NCI-H2196 (cell line): ENCODE results near the gene YPEL3.
A peak's percentile ranks its signal among the peaks of the same experiment; 100 is the strongest.
"Not testable (repeated sequence)": the region's sequence is repeated elsewhere in the genome, so short reads cannot be mapped to it uniquely, and the experiment has no call there.

Experiments
- DNase-seq: peaks from one replicate; lab custom pipeline; 2025; ENCODE audit not compliant: unreplicated experiment; lab: John Stamatoyannopoulos, UW

YPEL3 gene

GRCh38 chr16:30096105-30096861, at the start of gene YPEL3:
Gene YPEL3, minus strand, starts transcription at chr16:30096213. Its CDS starts 731 bp downstream, at chr16:30095482.
- DNase-seq, result peak; percentile 88

- DNase-seq, result no peak
Observed at GRCh38 chr16:30145657-30146056, 49.6 kb upstream of the YPEL3 start.

- DNase-seq, result no peak
Observed at GRCh38 chr16:30144917-30145316, 48.9 kb upstream of the YPEL3 start.

- DNase-seq, result no peak
Observed at GRCh38 chr16:30144017-30144416, 48.0 kb upstream of the YPEL3 start.

- no peak for DNase-seq
Observed at GRCh38 chr16:30143347-30143702, 47.3 kb upstream of the YPEL3 start.

GRCh38 chr16:30142672-30143346, 46.8 kb upstream of the YPEL3 start:
- DNase-seq, result no peak

GRCh38 chr16:30141750-30142149, 45.7 kb upstream of the YPEL3 start:
- no peak for DNase-seq

- DNase-seq, result no peak
Observed at GRCh38 chr16:30139583-30140481, 43.8 kb upstream of the YPEL3 start.

- no peak for DNase-seq
Observed at GRCh38 chr16:30137897-30138296, 41.9 kb upstream of the YPEL3 start.

GRCh38 chr16:30136971-30137605, 41.1 kb upstream of the YPEL3 start:
- DNase-seq, result no peak

GRCh38 chr16:30132591-30132990, 36.6 kb upstream of the YPEL3 start:
- DNase-seq, result no peak

- peak; percentile 93 for DNase-seq
Observed at GRCh38 chr16:30131869-30132475, 36.0 kb upstream of the YPEL3 start.

- DNase-seq, result no peak
Observed at GRCh38 chr16:30127993-30128392, 32.0 kb upstream of the YPEL3 start.

GRCh38 chr16:30125690-30126089, 29.7 kb upstream of the YPEL3 start:
- DNase-seq, result not testable (repeated sequence)

- no peak for DNase-seq
Observed at GRCh38 chr16:30124985-30125379, 29.0 kb upstream of the YPEL3 start.

- DNase-seq, result no peak
Observed at GRCh38 chr16:30122604-30123160, 26.7 kb upstream of the YPEL3 start.

GRCh38 chr16:30121741-30122571, 25.9 kb upstream of the YPEL3 start:
- no peak for DNase-seq

GRCh38 chr16:30120340-30121105, 24.5 kb upstream of the YPEL3 start:
- DNase-seq, result no peak

GRCh38 chr16:30119428-30119827, 23.4 kb upstream of the YPEL3 start:
- no peak for DNase-seq
